GM12801 (cell line): ENCODE measurements around the gene ZAP70.

Source experiments
- TF ChIP-seq, protein P1 (sequence below): IDR thresholded peaks from one replicate; pipeline ENCODE4 v1.5.1; 2011; ENCODE audit warnings: control low read depth; ENCODE audit not compliant: insufficient read length; ENCODE audit errors: extremely low read depth

The ZAP70 gene

GRCh38 chr2:97735161-97735561, 21.8 kb downstream of the ZAP70 start:
- TF ChIP-seq, protein P1, sequence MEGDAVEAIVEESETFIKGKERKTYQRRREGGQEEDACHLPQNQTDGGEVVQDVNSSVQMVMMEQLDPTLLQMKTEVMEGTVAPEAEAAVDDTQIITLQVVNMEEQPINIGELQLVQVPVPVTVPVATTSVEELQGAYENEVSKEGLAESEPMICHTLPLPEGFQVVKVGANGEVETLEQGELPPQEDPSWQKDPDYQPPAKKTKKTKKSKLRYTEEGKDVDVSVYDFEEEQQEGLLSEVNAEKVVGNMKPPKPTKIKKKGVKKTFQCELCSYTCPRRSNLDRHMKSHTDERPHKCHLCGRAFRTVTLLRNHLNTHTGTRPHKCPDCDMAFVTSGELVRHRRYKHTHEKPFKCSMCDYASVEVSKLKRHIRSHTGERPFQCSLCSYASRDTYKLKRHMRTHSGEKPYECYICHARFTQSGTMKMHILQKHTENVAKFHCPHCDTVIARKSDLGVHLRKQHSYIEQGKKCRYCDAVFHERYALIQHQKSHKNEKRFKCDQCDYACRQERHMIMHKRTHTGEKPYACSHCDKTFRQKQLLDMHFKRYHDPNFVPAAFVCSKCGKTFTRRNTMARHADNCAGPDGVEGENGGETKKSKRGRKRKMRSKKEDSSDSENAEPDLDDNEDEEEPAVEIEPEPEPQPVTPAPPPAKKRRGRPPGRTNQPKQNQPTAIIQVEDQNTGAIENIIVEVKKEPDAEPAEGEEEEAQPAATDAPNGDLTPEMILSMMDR, result no peak

DNA sequence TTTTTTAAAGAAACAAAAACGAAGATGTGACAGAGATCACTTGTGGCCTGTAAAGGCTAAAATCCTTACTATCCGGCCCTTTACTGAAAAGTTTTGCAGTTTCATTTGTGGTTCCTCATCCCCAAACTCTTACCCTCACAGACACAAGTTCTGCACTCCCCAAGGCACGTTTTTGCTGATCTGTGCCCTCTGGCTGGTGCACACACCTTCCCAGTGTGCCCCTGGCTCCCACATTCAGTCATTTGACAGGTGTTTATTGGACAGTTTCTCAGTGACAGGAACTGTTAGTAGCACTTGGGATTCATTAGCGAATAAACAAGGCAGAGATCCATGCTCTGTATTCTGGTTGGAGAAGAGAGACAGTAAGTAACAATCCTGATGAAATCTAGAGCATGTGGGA, 22.8 kb downstream of the ZAP70 start:
- TF ChIP-seq, protein P1, result no peak

DNA sequence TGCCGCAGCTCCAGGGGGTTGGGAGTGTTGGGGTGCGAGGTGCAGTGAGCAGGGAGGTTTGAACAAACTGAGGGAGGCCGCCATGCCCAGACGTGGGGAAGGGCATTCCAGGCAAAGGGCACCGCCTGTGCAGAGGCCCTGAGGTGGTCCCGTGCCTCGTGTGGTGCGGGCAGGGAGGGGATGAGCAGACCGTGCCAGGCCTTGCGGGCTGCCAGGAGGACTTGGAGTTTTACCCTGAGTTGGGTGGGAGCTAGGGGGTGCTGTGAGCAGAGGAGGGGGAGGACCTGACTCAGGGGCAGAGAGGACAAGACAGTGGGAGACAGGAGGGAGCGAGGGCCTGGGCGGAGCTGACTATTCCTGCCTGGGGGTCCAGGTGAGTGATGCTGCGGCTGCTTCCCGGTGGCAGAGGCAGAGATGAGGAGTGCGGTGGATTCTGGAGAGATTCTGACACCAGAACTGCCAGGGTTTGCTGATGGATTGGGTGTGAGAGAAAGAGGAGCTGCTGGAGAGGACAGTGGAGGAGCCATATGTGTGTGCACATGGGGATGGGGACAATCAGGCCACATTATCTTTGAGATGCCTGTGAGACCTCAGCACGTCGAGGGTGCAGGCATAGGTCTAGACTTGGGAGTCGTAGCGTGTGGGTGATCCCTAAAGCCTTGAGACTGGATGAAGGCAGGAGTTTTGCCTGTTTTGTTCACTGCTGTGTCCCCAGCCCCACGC, 23.4 kb downstream of the ZAP70 start:
- TF ChIP-seq, protein P1, result no peak

- TF ChIP-seq, protein P1, result no peak
These were observed 24.2 kb downstream of the ZAP70 start for GRCh38 chr2:97737421-97738178.

DNA sequence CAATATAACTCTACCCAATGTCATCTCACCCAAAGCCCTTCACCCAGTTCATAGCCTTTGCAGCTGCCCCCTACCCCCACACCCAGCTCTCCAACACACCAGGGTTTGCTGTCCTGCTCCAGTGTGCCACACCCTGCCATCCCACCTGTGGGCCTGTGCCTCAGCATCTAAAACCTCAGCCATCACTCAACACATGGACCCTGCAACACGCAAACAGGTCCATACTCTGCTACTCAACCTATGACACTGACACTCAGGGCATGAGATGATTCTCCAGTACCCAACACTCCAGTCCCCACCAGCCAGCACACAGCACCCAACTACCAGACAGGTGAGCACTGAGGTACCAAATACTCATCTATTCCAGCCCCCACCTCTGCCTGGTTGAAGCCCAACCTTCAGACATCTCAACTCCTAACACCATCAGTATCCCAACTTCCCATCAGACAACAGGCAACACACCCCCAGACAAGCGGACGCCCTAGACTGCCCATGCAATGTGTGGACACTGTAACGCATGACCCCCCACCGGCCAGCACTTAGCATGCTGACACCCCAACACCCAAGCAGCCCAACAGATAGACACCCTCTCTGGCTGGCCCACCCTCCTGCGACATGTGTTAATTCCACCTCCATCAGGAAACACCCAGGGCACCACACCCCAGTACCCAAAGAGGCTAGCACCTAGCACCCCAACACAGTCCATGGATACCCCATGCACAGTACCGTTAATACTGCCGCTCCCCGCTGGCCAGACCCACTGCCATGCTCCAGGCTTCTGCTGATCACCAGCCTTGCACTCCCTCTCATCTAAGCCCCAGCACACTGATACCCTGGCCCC, 25.0 kb downstream of the ZAP70 start:
- TF ChIP-seq, protein P1, result no peak

- TF ChIP-seq, protein P1, result no peak
These were observed 25.9 kb downstream of the ZAP70 start for GRCh38 chr2:97739020-97739892.

DNA sequence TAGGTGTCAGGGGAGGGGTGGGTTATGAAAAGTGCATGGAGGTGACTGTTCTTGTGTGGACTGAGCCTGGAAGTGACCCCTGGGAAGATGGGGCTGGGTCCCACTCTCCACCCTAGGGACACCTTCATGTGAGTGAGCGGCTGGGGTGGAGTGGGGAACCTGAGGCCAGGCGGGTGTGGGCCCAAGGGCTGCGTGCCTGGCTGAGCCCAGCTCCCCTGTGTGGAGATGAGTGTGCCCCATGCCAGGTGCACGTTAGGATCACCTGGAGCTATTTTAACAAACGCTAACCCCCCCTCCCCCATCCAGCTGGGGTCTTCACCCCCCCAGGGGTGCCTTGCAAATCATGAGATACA, 26.5 kb downstream of the ZAP70 start:
- TF ChIP-seq, protein P1, result no peak
